SK-MEL-5 (cell line): ENCODE measurements around the gene CALHM1. TPM values are rescaled to one million over a fixed set of nuclear protein-coding genes. Genes with fewer than 3 reads are reported as not detected.
"Not testable (repeated sequence)": the region's sequence is repeated elsewhere in the genome, so short reads cannot be mapped to it uniquely, and the experiment has no call there.

Experiments used
- DNase-seq: peaks from one replicate; pipeline ENCODE4 v3.0.0-alpha.2; 2016; ENCODE audit warnings: low read depth, low spot score
- in situ Hi-C: cut with HindIII; loops from 2 replicates; pipeline ENCODE4 v1.10.0; 2016; ENCODE audit warnings: low sequenced_read_pairs, high pct_unique_total_duplicates, low pct_unique_long_range_greater_than_20kb
- polyA plus RNA-seq, 2 experiments: library from polyadenylated mRNA; depleted of rRNA; stranded (reverse); fragments of >200 nt; gene quantifications; 2 replicates each; pipeline ENCODE4 v1.2.3, GENCODE V29; 2015
- total RNA-seq: library from RNA; depleted of rRNA; stranded (reverse); fragments of >200 nt; shearing (Covaris generic); gene quantifications from 2 replicates; pipeline ENCODE4 v1.2.3, GENCODE V29; 2014; rRNA removed

Gene CALHM1, protein sequence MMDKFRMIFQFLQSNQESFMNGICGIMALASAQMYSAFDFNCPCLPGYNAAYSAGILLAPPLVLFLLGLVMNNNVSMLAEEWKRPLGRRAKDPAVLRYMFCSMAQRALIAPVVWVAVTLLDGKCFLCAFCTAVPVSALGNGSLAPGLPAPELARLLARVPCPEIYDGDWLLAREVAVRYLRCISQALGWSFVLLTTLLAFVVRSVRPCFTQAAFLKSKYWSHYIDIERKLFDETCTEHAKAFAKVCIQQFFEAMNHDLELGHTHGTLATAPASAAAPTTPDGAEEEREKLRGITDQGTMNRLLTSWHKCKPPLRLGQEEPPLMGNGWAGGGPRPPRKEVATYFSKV
- not detected in 2 replicates for total RNA-seq
- polyA plus RNA-seq (2015; cell fraction: cytosol; rRNA removed): not detected in 2 replicates
- polyA plus RNA-seq (2015; cell fraction: nucleus; rRNA removed): not detected in 2 replicates

DNA sequence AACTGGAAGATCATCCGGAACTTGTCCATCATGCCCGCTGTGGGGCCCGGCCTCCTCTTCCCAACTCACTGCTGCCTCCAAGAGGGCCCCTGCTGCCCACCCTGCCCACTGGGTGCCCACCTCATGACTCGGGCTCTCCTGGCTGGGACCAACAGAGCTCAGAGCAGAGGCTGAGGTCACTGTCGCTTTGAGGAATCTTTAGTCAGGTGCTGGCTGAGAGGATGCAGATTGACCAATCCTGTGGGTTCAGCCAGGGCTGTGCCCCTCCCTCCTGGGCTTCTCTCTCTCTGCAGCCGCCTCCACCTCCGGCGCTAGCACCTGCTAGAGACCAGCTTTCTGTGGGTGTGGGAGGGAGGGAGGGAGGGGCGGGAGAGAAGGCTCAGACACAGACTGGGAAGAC is at the start of gene CALHM1:
CALHM1 (minus strand) TSS at position 181 of the 400 bp plus-strand sequence; CDS start at position 32, 149 bp downstream.
- no peak for DNase-seq
- in situ Hi-C loops: no loop called here

DNA sequence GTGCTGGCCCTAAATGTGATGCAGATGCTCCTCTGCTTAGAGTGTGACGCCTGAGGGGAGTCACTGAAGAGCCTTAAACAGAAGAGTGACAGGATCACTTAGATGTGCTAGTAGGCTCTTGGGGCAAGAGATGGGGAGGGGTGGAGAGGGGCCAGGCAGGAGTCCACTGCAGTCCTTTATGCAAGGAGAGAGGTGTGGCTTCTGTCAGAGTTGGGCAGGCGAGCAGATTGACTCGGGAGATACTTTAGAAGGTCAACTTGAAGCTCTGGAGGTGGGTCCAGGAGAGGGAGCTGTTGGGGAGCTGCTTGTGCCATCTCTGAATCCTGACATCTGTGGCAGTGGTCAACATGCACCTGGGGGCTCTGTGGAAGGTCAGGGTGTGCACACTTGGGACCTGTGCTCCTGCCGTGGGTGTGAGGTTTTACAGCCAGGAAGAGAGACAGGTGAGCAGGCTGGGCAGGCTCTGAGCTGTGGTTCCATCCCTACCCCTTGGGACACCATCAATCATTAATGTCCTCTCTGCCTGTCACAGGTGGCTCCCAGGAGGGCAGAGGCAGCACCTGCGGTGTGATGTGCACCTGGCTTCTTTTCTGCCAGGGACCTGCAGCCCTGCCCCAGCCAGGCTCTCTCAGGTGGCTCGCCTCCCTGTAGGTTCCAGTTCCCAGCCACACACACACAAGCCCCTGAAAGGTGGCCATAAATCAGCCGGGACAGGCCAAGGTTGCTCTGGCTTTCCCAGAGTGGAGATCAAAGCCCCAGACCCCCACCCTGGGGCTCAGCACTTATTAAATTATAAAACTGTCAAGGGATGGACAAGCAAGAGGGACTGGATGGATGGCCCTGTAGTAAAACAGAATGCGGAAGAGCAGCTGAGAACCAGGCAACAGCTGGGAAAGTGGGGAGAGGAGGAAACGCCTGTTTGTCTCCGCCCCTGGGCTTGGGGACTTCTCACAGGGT is 48.8 kb upstream of the CALHM1 start:
- in situ Hi-C loops: no loop called here
- DNase-seq: no peak

DNA sequence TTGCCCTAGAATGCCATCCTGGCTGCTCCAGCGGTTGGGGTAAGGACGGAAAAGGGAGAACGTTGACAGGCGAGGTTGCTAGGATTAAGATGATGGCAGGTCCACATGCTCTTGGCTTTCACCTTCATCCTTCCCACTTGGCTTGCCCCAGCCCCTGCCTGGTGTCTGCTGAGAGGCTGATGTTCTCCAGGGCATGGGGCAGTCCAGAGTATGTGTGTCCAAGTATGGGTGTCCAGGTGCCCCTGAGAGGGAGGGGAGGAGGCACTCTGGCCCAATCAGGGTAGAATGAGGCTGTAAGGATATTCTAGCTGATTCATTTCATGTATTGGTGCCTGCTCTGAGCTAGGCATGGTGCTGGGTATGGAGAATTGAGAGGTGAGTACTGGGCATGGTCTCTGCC is 47.4 kb upstream of the CALHM1 start:
- in situ Hi-C loops: no loop called here

DNA sequence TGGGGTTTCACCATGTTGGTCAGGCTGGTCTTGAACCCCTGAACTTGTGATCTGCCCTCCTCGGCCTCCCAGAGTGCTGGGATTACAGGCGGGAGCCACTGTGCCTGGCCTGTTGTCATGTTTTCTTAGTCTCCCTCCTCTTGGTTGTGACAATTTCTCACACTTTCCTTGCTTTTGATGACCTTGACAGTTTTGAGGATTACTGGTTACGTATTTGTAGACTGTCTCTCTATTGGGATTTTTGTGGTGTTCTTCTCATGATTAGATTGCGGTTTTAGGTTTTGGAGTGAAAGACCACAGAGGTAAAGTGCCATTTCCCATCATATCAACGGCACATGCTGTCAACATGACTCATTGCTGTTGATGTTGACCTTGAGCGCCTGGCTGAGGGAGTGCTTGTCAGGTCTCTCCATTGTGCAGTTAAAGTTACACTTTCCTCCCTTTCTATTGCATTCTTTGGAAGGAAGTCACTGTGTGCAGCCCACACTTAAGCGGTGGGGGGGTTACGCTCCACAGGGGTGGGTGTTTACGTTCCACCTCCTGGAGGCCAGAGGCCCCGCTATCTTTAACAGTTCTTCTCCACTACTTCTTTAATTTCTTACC is 45.6 kb upstream of the CALHM1 start:
- no peak for DNase-seq
- in situ Hi-C loops: no loop called here

More for the DNA sequence above, 47.4 kb upstream of the CALHM1 start:
- no peak for DNase-seq

DNA sequence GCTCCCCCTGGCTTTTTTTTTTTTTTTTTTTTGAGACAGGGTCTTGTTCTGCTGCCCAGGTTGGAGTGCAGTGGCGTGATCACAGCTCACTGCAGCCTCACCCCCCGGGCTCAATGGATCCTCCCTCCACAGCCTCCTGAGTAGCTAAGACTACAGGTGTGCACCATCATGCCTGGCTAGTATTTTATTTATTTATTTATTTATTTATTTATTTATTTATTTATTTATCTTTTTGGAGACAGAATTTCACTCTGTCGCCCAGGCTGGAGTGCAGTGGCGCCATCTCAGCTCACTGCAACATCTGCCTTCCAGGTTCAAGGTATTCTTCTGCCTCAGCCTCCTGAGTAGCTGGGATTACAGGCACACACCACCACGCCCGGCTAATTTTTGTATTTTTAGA is 45.1 kb upstream of the CALHM1 start:
- in situ Hi-C loops, DNase-seq: not testable (repeated sequence)

DNA sequence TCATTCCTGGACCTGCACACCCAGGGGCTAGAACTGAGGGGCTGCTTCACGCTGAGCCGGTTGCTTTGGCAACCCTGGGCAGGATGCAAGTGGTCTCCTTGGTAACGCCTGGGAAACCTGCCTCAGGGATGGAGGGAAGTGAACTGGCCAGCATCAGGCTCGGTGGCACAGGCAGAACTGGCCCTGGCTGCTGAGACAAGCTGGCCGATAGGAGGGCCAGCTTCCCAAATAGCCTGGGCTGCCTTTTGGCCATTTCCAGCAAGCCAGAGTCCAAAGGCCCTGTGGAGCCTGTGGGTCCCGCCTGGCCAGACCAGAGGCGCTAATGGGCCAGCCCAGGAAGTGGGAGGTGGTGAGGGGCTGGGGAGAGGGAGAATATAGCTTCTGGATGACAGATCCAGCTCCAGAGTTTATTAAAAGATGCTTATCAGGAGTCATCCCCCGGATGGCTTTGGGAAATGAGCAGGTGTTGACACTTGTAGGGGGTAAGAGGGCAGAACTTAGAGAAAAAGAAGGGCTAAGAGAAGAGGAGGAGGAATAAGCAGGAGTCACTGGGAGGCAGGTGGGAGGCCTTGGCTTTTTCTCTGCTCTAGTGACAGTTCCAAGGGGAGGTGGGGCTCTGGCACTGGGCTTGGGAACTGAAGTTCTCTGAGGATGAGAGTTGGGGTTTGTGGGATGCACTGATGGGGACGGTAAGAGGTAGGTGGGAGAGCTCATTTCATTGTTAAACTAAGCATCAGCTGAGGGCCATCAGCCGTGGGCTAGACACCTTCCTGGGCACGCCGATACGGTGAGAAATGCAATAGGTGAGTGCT is 44.4 kb upstream of the CALHM1 start:
- in situ Hi-C loops: no loop called here
- DNase-seq: no peak

DNA sequence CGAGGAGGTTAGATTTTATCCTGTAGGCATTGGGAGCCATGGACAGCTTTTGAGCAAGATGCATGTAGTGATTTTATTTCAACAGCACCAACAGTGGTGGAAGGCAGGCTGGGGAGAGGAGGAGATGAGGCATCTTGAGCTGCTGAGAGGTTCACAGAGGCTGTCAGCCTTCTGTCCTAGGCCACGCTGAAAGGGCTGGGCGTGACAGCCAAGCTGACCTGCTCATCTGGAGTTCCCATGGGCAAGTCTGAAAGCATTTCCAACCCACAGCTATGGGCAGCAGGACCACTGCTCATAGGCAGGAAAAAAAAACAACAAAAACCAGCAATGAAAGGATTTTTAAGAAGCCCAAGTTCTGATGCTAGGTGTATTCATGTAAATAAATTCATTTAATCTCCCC is 42.5 kb upstream of the CALHM1 start:
- DNase-seq: no peak
- in situ Hi-C loops: no loop called here

DNA sequence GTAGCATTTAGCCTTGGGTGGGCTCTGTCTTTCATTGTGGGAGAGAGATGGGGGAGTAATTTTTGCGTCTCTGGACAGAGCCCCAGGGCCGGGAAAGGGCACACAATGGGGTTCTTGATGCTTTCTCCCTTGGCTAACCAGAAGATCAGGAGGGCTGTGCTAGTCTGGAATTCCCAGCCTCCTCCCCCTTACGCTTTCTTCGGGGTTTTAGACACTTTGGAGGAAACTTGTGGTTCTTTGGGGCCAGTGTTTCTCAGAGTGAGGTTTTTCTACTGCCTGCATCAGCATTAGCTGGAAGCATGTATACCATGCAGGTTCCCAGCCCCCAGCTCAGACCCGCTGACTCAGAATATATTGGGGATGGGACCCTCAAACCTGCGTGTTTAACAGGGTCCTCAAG is 41.8 kb upstream of the CALHM1 start:
- peak; percentile 38 for DNase-seq
- in situ Hi-C loops: no loop called here

DNA sequence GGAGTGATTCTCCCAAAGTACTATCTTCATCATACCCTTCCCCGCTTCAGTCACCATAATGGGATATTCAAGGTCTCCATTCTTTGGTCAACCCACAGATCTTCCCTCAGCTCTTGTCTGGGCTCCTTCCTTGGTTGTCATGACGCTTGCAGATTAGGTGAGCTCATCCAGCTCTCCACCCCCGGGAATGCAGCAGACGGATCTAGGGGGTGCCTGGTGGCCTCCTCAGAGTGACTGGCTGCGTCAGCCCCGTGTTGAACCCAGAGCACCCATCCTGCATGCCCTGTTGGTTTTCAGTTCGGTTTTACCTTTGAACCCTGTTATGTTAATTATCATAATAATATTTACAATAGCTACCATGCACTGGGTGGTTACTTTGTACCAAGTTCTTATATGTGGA is 41.2 kb upstream of the CALHM1 start:
- no peak for DNase-seq

DNA sequence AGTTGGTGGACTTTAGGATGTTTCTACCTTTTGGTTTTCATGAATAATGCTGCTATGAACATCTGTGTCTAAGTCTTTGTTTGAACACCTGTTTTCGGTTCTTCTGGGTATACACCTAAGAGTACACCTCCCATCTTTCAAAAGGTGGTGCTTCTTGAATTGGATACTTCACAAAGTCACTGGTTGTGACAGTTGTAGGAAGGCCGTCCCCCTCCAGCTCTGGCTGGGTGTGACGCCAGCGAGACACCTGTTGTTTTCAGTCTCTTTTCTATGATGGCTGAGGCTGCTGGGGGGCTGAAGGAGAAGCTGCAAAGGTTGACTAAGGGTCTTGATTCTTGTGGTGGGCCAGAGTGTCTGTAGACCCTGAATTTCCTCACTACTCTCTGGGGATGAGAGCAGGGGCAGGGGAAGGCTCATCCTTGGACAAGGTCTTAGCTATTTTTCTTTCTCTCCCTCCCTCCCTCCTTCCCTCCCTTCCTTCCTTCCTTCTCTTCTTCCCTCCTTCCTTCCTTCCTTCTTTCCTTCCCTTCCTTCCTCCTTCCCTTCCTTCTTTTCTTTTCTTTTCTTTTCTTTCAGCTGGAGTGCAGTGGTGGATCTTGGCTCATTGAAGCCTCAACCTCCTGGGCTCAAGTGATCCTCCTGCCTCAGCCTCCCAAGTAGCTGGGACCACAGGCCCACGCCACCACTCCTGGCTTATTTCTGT is 40.4 kb upstream of the CALHM1 start:
- no peak for DNase-seq
- in situ Hi-C loops: no loop called here

More for the DNA sequence above, 41.2 kb upstream of the CALHM1 start:
- in situ Hi-C loops: no loop called here

DNA sequence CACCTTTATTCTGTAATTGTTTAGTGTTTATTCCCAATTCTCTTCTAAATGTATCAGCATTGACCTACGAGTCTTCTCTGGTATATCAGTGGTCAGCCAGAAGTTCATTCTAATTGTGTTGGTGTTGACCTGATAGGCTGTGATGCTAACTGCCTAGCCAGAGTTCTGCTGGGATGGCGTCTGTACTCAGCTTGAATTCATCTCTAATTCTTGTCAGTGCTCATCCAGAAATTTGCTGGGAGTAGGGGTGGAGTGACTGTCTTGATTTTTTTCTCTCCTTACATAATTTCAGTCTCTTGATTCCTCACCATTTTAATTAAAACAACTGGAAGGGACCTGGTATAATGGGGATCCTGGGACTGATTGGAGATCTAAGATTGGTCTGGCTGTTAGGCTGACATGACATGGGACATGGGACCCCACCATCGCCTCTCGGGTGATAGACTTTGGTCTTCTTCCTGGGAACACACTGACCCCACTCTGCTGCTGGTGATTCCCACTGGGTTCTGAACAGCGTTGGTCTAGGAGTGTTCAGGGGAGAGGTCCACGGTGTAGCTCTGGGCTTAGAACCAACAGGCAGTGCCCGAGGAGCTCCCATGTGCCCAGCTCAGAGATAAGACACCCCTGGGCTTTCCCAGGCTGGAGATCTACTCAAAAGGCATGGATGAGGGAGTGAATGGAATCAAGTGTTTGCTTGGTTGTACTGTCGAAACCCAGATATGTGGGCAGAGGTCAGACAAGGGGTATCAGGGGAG is 38.6 kb upstream of the CALHM1 start:
- no peak for DNase-seq
- in situ Hi-C loops: no loop called here

DNA sequence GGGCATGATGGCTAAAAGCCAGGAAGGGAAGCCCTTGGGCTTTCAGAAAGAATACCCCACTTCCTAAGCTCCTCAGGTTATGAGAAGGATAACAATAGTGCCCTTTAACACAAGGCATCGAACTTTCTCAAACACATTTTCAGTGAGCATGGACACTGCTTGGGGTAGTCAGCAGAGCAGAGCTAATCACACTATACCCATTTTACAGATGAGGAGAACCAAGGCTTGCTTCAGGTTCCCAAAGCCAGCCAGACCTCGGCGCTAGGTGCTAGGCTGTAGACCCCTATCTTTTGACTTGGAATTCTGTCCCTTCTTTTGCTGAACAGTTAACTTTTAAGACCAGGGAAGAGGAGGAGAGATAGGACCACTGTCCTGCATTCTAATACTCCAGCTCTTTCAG is 36.6 kb upstream of the CALHM1 start:
- in situ Hi-C loops: no loop called here
- no peak for DNase-seq

DNA sequence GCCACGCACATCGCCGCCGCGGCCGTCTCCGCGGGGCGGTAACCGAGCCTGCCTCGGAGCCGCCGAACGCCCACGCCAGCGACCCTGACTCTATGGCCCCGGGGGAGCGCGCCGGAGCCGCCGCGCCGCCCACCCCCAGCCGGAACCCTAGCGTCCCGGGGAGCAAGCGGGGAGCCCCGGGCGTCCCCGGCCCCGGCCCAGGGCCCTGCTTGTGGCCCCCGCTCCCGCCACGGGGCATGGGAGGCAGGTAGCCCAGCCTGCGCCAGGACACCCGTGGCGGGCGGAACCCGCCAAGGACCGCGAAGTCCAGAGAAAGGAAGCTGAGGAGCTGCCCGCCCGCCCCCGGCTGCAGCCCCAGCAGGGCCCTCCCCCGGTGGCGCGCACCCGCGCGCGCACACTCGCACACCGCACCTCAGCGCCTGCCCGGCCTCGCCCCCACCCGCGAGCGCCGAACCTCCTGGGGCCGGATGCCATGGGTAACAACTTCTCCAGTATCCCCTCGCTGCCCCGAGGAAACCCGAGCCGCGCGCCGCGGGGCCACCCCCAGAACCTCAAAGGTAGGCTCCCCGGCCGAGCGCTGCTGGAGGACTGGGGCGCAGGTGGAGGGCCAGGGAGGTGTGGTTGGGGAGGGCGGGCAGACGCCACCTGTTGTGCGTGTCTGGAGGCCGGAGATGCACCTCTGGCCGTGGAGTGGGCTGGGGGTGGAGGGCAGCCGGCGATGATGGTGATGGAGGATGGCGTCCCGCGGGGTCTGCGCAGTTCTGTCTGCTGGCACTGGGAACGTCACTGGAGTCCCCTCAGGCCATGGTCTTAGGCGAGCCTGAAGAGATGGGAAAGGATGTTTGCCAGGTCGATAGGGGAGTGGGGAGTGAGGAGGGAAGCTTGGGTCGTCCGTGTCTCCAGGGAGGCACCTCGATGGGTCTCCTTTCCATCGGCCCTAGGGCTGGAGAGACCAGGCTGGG is 35.5 kb upstream of the CALHM1 start:
- in situ Hi-C loops: no loop called here
- DNase-seq: no peak

DNA sequence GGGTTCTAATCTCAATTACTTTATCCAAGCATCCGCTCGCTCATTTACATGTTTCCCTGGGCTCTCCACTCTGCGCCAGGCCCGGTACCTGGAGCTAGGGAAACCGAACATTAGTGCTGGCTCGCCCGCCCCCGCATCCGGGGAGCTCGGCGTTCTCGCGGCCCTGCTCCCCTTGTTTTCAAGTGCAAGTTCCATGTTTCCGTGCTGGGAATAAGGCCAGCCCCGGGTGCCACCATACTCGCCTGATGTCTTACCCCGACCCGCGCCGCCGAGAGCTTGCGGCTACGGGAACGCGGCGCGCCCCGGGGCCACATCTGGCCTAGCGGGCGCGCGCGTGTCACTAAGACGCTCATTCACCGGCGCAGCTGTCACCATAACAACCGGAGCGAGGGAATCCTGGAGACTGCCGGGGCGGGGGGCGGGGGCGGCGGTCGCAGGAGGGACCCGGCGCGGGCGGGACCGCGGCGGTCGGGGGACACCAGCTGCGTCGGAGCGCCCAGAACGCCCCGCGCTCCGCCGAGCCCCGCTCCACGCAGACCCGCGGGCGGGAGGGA is 34.7 kb upstream of the CALHM1 start, which contains the start of gene NEURL1:
NEURL1 (plus strand) TSS at position 344 of the 554 bp plus-strand sequence. CDS start 683 bp downstream, outside the sequence.
- in situ Hi-C loops: no loop called here
- DNase-seq: no peak
